Measurements from ENCODE around the gene SHPK. TPM values are rescaled to one million over a fixed set of nuclear protein-coding genes. Genes with fewer than 3 reads are reported as not detected.

The SHPK gene
- total and polyA plus RNA-seq, 2 of the 4 experiments (the other 2 are of a cell fraction): 11.1 to 14.3 TPM

DNA sequence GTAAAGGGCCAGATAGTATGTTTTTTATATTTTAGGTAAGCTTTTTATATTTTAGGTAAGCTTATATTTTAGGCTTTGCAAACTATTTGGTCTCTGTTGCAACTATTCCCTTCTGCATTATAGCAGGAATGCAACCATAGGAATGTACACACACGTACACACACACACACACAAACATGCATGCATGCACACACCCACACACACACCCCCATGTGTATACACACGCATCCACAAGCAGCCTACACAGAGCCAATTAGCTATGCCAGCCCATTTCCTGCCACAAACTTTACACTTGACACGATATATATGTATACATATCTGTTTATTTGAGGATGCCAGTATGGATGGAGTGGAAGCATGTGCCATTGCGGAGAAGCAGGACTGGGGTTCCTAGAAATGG lies 70.9 kb downstream of the SHPK start:
- no peaks in the 10 kb centered on the region for H3K36me3 ChIP-seq (ENCODE audit: control insufficient read depth, insufficient read depth, low read length)
- H3K27me3 ChIP-seq (ENCODE audit: control insufficient read depth, insufficient read depth, low read length): no peaks in the 10 kb centered on the region
- no peak for ATAC-seq (ENCODE audit: low read depth)
- H4K8ac ChIP-seq (ENCODE audit: low read depth in 2 of 2, low read length in 2 of 2): no peak overlapping the region
- H2AK5ac ChIP-seq (ENCODE audit: low read depth, low read length): no peak overlapping the region
- H3K27ac ChIP-seq (ENCODE audit: insufficient read depth, low read length): no peak overlapping the region
- ChIA-PET CTCF (no interaction called here), POLR2A (ENCODE audit: unreplicated experiment) (no interaction called here)
- in situ Hi-C loops (cut with MboI; ENCODE audit: low sequenced_read_pairs) (no loop called here), intact Hi-C loops (cut with micrococcal nuclease) (no loop called here), dilution Hi-C loops (cut with HindIII; ENCODE audit: low sequenced_read_pairs, unreplicated experiment) (no loop called here)
- H3K4me2 ChIP-seq (ENCODE audit: low read depth, low read length): no peak overlapping the region
- no peaks in the 10 kb centered on the region for H3K9me3 ChIP-seq (ENCODE audit: control insufficient read depth, insufficient read depth, low read length)
- no peak overlapping the region for H4K5ac ChIP-seq (ENCODE audit: low read depth, low read length)
- BruUV-seq (replicated peaks): no TSS peak
- no peak overlapping the region for H3K18ac ChIP-seq (ENCODE audit: low read depth, low read length)
- no peak overlapping the region for H2BK20ac ChIP-seq (ENCODE audit: low read depth, low read length)
- H3K4me1 ChIP-seq (ENCODE audit: control insufficient read depth, insufficient read depth, low read length): no peaks in the 10 kb centered on the region
- no peaks in the 10 kb centered on the region for H4K20me1 ChIP-seq (ENCODE audit: insufficient read depth, low read length)
- no peak overlapping the region for H3K9ac ChIP-seq (ENCODE audit: low read depth, low read length)
- no peak overlapping the region for H2AK9ac ChIP-seq (replicated peaks; ENCODE audit: low read depth, low read length, poor library complexity)
- no peak for TF ChIP-seq MAFK (IDR thresholded peaks at IDR 0.05; ENCODE audit: low read depth, low read length)
- no peak for TF ChIP-seq NFE2L2 (IDR thresholded peaks at IDR 0.05; ENCODE audit: low read depth, low read length)
- TF ChIP-seq MXI1 (IDR thresholded peaks at IDR 0.05; ENCODE audit: borderline replicate concordance, low read depth, low read length): no peak
- TF ChIP-seq RCOR1 (IDR thresholded peaks at IDR 0.05; ENCODE audit: insufficient replicate concordance, low read length): no peak
- TF ChIP-seq RFX5 (IDR thresholded peaks at IDR 0.05; ENCODE audit: low read depth, low read length): no peak
- no peak for TF ChIP-seq SMC3 (IDR thresholded peaks at IDR 0.05; ENCODE audit: low read depth, low read length)
- TF ChIP-seq CHD1 (IDR thresholded peaks at IDR 0.05; ENCODE audit: low read depth, low read length): no peak
- no peak for TF ChIP-seq ELK1 (IDR thresholded peaks at IDR 0.05; ENCODE audit: borderline replicate concordance, low read depth, low read length)
- no peak for TF ChIP-seq MAZ (IDR thresholded peaks at IDR 0.05; ENCODE audit: borderline replicate concordance, low read depth, low read length)
- no peak for TF ChIP-seq POLR2A (IDR thresholded peaks at IDR 0.05; ENCODE audit: low read depth, low read length)
- no peak for TF ChIP-seq USF2 (IDR thresholded peaks at IDR 0.05; ENCODE audit: low read depth, low read length)
- no peak for TF ChIP-seq CEBPB (IDR thresholded peaks at IDR 0.05; ENCODE audit: low read depth, low read length)
- TF ChIP-seq CTCF (conservative IDR thresholded peaks at IDR 0.05; ENCODE audit: low read depth, low read length): no peak
- TF ChIP-seq RAD21 (IDR thresholded peaks at IDR 0.05; ENCODE audit: low read length): no peak
- no peak for TF ChIP-seq FOS (IDR thresholded peaks at IDR 0.05; ENCODE audit: low read depth, low read length)
- no peak for TF ChIP-seq BHLHE40 (IDR thresholded peaks at IDR 0.05; ENCODE audit: low read depth, low read length)
- H4K91ac ChIP-seq (ENCODE audit: insufficient read depth, low read depth, low read length): no peak overlapping the region
- no peaks in the 10 kb centered on the region for H3K79me1 ChIP-seq (ENCODE audit: low read depth in 1 of 2, low read length in 2 of 2)
- no peak overlapping the region for H3K4ac ChIP-seq (ENCODE audit: low read depth, low read length)
- no peaks in the 10 kb centered on the region; the same call in 1 of the 2 replicates for H3K9me1 ChIP-seq (ENCODE audit: insufficient read depth, low read length)
- no peak overlapping the region for H3K56ac ChIP-seq (ENCODE audit: extremely low read depth, insufficient read depth, low read length)
- no peak overlapping the region for H2BK120ac ChIP-seq (ENCODE audit: low read depth, low read length)
- H2BK5ac ChIP-seq (ENCODE audit: low read depth, low read length, poor library complexity, severe bottlenecking): no peak overlapping the region
- no peak overlapping the region for H2AFZ ChIP-seq (replicated peaks; ENCODE audit: low read length, poor library complexity)
- H3K23ac ChIP-seq (ENCODE audit: low read depth, low read length): no peak overlapping the region
- H3K14ac ChIP-seq (replicated peaks; ENCODE audit: low read depth, low read length): no peak overlapping the region
- H3K4me3 ChIP-seq (ENCODE audit: insufficient read depth, low read depth, low read length): no peak overlapping the region
- no peak for DNase-seq
- H2BK15ac ChIP-seq (ENCODE audit: low read depth, low read length): no peak overlapping the region
- WGBS, 2 experiments (ENCODE audit: extremely low coverage in 2 of 2, insufficient read length in 1 of 2): no CpG with 5 or more reads among the region's 4 CpGs
